HG03342 (cell line): ENCODE results near the gene ARID4A.
"Not testable (repeated sequence)": the region's sequence is repeated elsewhere in the genome, so short reads cannot be mapped to it uniquely, and the experiment has no call there.

Source experiments
- ATAC-seq: cut with Tn5 transposase; IDR thresholded peaks from one replicate; pipeline ENCODE4 v1.9.1; 2021; ENCODE audit warnings: mild to moderate bottlenecking, moderate library complexity; ENCODE audit not compliant: unreplicated experiment

ARID4A gene

GRCh38 chr14:58288106-58288792 is 10.1 kb upstream of the ARID4A start:
- ATAC-seq = no peak

GRCh38 chr14:58291646-58292045 is 6.7 kb upstream of the ARID4A start:
- no peak for ATAC-seq

- no peak for ATAC-seq
Measured at GRCh38 chr14:58292187-58292586, 6.2 kb upstream of the ARID4A start.

- no peak for ATAC-seq
Measured at GRCh38 chr14:58294201-58294600, 4.2 kb upstream of the ARID4A start.

- ATAC-seq = no peak
Measured at GRCh38 chr14:58296726-58297125, 1.6 kb upstream of the ARID4A start.

GRCh38 chr14:58297412-58297761 is 968 bp upstream of the ARID4A start:
- ATAC-seq = no peak

GRCh38 chr14:58297762-58298476 is 436 bp upstream of the ARID4A start:
- ATAC-seq = peak; percentile 89

GRCh38 chr14:58299401-58300330 is 1.3 kb downstream of the ARID4A start:
- ATAC-seq = no peak

- ATAC-seq = no peak
Measured at GRCh38 chr14:58301416-58301815, 3.1 kb downstream of the ARID4A start.

GRCh38 chr14:58305730-58306129 is 7.4 kb downstream of the ARID4A start:
- no peak for ATAC-seq

- no peak for ATAC-seq
Measured at GRCh38 chr14:58307597-58308316, 9.4 kb downstream of the ARID4A start.

GRCh38 chr14:58309086-58309485 is 10.7 kb downstream of the ARID4A start:
- ATAC-seq = no peak

- ATAC-seq = no peak
Measured at GRCh38 chr14:58313699-58314098, 15.3 kb downstream of the ARID4A start.

- ATAC-seq = no peak
Measured at GRCh38 chr14:58315606-58316005, 17.3 kb downstream of the ARID4A start.

GRCh38 chr14:58327019-58327418 is 28.7 kb downstream of the ARID4A start:
- no peak for ATAC-seq

- ATAC-seq = peak; percentile 93
Measured at GRCh38 chr14:58331111-58331510, 32.8 kb downstream of the ARID4A start.

GRCh38 chr14:58332561-58332960 is 34.2 kb downstream of the ARID4A start:
- ATAC-seq = no peak

GRCh38 chr14:58339666-58340065 is 41.3 kb downstream of the ARID4A start:
- ATAC-seq = not testable (repeated sequence)

- no peak for ATAC-seq
Measured at GRCh38 chr14:58341152-58341748, 42.9 kb downstream of the ARID4A start.

GRCh38 chr14:58343535-58343934 is 45.2 kb downstream of the ARID4A start:
- not testable (repeated sequence) for ATAC-seq
